ENCODE measurements around the gene PPP3CA. TPM values are rescaled to one million over a fixed set of nuclear protein-coding genes. Genes with fewer than 3 reads are reported as not detected.
A peak's percentile ranks its signal among the peaks of the same experiment; 100 is the strongest.

Gene PPP3CA
- total RNA-seq, 1 donor from 2014 or later: 20.5 TPM

- ATAC-seq (ENCODE audit: poor library complexity) (no peak), DNase-seq (no peak)
- intact Hi-C loops (cut with DNase I): no loop called here
These were observed 281.3 kb downstream of the PPP3CA start for GRCh38 chr4:101065935-101066485.

DNA sequence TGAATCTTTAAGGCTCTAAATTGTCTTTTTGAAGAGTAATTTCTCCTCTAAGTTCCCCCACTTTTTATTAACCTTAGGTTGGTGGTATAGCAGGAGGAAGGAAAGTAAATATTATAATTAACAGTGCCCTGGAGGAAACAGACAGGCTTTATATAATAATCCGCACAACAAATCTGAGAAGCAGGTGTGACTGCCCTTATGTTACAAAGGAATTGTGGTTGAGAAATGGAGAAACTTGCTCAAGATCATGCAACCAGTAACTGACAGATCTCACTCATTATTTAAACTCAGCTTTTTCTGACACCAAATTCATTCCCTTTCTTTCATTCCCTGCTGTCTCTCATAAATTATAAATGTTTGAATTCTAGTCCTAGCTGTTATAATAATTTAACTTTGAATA lies 282.0 kb downstream of the PPP3CA start:
- intact Hi-C loops (cut with DNase I): no loop called here
- no peak for ATAC-seq (ENCODE audit: poor library complexity)

GRCh38 chr4:101064541-101065180 lies 282.7 kb downstream of the PPP3CA start:
- ATAC-seq (ENCODE audit: poor library complexity): peak; percentile 27
- intact Hi-C loops (cut with DNase I): no loop called here
- DNase-seq: no peak

More for the DNA sequence above, 282.0 kb downstream of the PPP3CA start:
- DNase-seq: no peak

- ATAC-seq (ENCODE audit: poor library complexity): no peak
- intact Hi-C loops (cut with DNase I): no loop called here
- DNase-seq: no peak
These were observed 291.9 kb downstream of the PPP3CA start for GRCh38 chr4:101055392-101055791.

GRCh38 chr4:101050837-101051205 lies 296.5 kb downstream of the PPP3CA start:
- no peak for ATAC-seq (ENCODE audit: poor library complexity)

GRCh38 chr4:101050088-101050836 lies 297.1 kb downstream of the PPP3CA start:
- intact Hi-C loops (cut with DNase I): no loop called here
- ATAC-seq (ENCODE audit: poor library complexity): no peak
- DNase-seq: no peak

More at GRCh38 chr4:101050837-101051205, 296.5 kb downstream of the PPP3CA start:
- no peak for DNase-seq
- intact Hi-C loops (cut with DNase I): no loop called here

GRCh38 chr4:101049549-101050001 lies 297.8 kb downstream of the PPP3CA start:
- intact Hi-C loops (cut with DNase I): no loop called here
- ATAC-seq (ENCODE audit: poor library complexity) (no peak), DNase-seq (no peak)

DNA sequence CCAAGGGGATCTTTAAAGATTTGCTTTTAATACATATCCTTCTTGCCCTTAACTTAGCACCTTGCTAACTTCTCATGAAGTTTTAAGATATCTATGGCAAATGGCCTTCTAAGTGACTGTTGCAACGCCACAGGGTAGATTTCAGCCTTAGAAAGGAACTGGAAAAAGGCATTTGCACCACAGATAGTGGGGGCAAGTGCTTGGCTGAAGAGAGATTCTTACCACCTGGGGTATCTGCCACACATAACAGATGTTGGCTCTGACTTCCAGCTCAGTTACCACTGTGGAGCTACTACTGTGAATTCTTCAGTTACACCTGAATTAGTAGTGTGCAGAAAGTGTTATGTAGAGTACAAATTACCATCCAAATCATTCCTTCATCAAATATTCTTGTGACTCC lies 302.6 kb downstream of the PPP3CA start:
- ATAC-seq (ENCODE audit: poor library complexity) (no peak), DNase-seq (no peak)
- intact Hi-C loops (cut with DNase I): no loop called here

GRCh38 chr4:101042847-101043246 lies 304.5 kb downstream of the PPP3CA start:
- intact Hi-C loops (cut with DNase I): no loop called here
- peak; percentile 71 for ATAC-seq (ENCODE audit: poor library complexity)
- no peak for DNase-seq

GRCh38 chr4:101040776-101041175 lies 306.6 kb downstream of the PPP3CA start:
- intact Hi-C loops (cut with DNase I): no loop called here
- DNase-seq (no peak), ATAC-seq (ENCODE audit: poor library complexity) (no peak)

DNA sequence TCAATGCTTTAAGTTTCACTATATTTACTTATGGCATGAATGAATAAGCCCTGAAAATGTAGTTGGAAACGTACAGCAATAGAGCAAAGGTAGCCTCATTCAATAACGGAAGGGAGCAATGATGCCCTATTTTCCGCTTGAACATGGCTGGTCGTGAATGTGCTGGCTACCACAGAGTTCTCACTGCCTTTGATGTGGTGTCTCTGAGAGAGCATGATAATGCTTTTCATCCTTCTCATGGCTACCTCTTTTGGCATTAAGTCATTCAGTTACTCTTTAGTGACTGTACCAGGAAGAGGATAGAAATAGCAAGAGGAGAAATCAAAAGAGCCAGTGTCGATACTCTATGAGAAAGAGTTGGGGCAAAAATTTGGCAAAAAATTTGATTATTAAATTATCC lies 308.0 kb downstream of the PPP3CA start:
- no peak for ATAC-seq (ENCODE audit: poor library complexity)
- intact Hi-C loops (cut with DNase I): no loop called here

GRCh38 chr4:101037938-101038413 lies 309.4 kb downstream of the PPP3CA start:
- intact Hi-C loops (cut with DNase I): no loop called here
- ATAC-seq (ENCODE audit: poor library complexity) (peak; percentile 83), DNase-seq (no peak)

More for the DNA sequence above, 308.0 kb downstream of the PPP3CA start:
- DNase-seq: no peak

DNA sequence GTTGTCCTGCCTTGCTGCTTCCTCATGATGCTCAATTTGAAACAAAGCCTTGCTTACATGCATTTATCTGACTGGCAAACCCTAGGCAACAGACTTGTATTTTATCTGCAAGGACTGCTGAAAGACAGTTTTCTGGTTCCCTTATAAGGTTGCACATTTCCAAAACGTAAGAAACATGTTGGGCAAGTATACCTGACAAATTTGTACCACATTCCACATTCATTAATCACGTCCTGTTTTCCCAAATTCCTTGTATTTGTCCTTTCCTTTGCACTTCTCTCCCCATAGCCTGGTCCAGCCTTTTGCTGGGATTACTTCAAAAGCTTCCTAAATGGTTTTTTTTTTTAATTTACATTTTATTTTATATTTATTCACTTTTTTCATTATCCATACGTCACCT lies 310.1 kb downstream of the PPP3CA start:
- DNase-seq: no peak
- intact Hi-C loops (cut with DNase I): no loop called here
- no peak for ATAC-seq (ENCODE audit: poor library complexity)

DNA sequence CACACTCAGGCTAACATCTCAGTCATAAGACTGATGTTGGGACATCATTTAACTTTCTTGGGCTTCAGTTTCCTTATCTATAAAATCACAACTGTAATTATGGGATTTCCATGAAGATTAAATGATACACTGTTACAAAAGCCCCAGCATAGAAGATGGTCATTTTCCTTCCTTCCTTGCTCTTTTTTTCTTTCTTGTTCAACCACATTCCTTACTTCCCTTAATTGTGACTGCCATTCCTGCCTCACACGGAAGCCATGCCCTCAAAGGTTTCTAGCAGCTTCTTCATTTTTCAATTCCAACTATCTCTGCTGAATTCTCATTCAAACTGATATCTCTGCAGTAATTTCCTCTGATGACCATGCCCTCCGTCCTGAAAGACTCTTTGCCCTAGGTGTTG lies 311.8 kb downstream of the PPP3CA start:
- intact Hi-C loops (cut with DNase I): no loop called here

DNA sequence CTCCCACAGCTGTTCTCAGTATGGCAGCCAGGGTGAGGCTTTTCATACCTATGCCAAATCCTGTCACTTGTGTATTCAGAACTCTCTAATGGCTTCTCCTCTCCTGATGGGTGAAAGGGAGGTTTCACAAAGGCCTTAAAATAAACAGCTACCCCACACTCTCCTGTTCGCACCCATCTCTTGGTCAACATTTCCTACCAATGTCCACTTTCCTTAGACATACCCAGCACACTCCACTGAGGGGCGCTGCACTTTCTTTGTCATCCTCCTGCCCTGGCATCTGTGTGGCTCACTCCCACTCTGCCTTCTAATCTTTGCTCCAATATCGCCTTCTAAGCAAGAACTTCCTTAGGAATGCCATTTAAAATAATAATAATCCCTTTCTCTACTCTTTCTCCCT lies 313.3 kb downstream of the PPP3CA start:
- intact Hi-C loops (cut with DNase I): no loop called here
- DNase-seq (no peak), ATAC-seq (ENCODE audit: poor library complexity) (no peak)

More for the DNA sequence above, 311.8 kb downstream of the PPP3CA start:
- DNase-seq (no peak), ATAC-seq (ENCODE audit: poor library complexity) (no peak)

DNA sequence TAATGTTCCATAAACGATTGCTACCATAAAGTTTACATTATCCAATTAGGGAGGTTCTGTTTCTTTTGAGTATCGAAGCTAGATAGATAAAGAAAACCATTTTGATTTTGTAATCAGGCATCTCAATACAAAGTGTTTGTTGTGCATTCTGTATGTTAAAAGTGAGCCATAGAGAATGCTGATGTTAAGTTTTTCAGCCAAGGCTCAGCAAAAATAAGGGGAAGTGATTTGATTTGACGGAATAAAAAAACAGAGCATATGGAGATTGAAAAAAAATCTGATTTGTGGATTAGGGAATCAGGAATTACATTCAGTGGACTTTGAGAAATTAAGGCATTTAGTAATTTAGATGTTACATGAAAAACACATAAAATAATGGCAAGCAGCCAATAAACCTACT lies 314.8 kb downstream of the PPP3CA start:
- DNase-seq (no peak), ATAC-seq (ENCODE audit: poor library complexity) (no peak)
- intact Hi-C loops (cut with DNase I): no loop called here

DNA sequence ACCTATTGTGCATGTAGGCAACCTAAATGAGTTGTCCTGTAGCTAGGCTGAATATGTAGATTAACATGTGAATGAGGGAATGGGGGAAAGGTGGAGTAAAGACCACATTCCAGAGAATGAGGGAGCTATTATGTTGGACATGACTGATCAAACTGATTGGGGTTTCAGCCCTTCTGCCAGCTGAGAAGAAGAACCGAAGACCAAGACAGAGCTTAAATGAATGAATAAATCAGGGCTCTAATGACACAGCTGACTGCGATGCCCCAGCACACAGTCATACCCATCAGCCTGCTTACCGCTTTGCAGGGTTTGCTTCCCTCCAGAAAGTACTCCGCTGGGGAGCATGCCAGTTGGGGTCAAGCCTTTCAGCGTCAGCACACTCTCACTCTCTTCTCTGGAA lies 315.4 kb downstream of the PPP3CA start:
- no peak for DNase-seq
- no peak for ATAC-seq (ENCODE audit: poor library complexity)
- intact Hi-C loops (cut with DNase I): no loop called here

DNA sequence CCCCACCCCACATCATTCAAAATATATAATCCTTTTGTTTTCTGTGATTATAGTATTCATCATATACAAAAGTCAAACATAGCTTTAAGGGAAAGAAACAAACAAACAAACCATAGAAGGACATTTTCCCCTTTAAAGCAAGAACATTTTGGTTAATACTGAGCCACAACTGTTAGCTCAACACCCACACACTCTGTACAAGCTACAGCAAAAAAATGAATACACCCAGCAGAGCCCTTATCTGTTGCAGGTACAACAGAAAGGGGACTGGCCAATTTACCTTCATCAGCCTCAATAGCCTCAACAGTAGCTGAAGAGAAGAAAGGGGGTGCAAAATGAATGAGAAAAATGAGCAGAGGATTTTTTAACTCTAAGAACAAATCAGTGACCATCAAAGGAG lies 318.4 kb downstream of the PPP3CA start:
- ATAC-seq (ENCODE audit: poor library complexity) (no peak), DNase-seq (no peak)
- intact Hi-C loops (cut with DNase I): no loop called here

DNA sequence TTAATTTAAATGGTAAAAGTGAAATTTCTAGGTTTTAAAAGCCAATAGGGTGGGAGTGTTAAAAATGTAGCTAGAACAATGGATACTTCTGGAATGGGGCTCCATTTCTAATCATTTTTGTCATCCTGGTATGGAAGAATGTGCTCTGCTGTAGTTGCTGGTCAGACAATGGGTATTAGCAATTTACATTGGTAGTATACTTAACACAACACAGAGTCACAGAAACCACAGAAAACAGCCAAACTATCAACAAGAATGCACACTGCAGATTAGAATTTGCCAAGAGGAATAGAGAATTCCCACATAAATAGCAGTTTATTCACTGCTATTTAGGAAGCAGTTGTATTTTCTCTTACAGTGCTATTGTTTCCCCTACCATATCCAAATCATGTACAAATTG lies 319.6 kb downstream of the PPP3CA start:
- intact Hi-C loops (cut with DNase I): no loop called here

DNA sequence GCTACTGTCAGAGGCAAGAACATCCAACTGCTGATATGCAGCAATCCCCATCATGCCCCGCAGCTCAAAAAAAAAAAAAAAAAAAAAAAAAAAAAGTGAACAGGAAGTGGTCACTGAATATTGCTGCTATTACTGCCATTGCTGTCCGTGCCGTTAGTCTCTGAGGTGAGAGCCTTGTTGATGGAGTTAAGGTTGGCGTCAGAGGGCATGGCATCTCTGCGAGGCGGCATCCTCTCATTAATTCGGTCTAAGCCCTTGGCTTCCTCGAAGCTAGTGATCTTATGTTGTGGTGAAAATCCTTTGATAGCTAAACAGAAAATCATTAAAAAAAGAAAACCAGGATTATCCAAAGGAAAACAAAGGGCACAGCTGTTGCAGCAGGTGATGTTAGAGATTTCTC lies 321.6 kb downstream of the PPP3CA start:
- intact Hi-C loops (cut with DNase I): no loop called here
- ATAC-seq (ENCODE audit: poor library complexity) (no peak), DNase-seq (no peak)

More for the DNA sequence above, 319.6 kb downstream of the PPP3CA start:
- DNase-seq (no peak), ATAC-seq (ENCODE audit: poor library complexity) (no peak)
